ENCODE results near the gene HACD4. TPM values are rescaled to one million over a fixed set of nuclear protein-coding genes. Genes with fewer than 3 reads are reported as not detected.

Gene HACD4
- total and polyA plus RNA-seq, 2 donors (not counting 3 experiments of a cell fraction or from before 2014, with no cell fraction given) = 1.3 to 1.4 TPM

DNA sequence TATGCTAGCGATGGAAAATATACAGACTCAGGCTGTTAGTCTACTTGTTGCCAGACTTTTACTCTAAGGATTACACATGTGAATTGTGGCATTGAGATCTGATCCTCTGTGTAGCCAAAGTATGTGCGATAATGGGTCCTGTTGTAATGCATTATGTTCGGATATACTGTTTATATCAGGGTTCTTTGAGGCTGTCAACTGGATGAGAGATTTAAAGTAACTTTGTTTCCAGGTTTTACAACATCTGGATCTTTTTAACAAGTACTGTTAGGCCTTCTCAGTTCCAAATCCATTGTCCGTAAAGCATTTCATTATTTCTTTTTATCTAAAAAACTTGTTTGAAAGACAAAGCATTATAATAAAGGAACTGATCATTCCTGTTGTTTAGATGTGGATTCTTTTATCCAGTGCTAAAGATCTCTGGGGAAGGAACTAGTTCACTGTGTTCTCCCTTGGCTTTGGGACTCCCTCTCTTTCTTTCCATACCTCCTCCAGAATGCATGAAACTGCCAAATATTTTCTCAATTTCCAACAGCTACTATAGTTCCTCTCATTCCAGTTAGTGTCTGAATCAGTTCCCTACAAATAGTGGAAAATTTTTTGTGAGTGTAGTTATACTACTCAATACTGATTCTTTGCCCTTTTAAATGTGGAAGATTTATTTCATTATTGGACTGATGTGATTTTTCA, 68.8 kb downstream of the HACD4 start:
- no peak overlapping the region for H3K4me2 ChIP-seq (ENCODE audit: insufficient read depth, low read length)
- no peak overlapping the region for H3K4me3 ChIP-seq (replicated peaks in 1 of 3; ENCODE audit: insufficient read depth in 1 of 3, low read depth in 1 of 3, low read length in 3 of 3)
- no peaks in the 10 kb centered on the region for H3K9me1 ChIP-seq (replicated peaks; ENCODE audit: control insufficient read depth, extremely low read depth, insufficient read depth, low read length)
- no peaks in the 10 kb centered on the region for H4K20me1 ChIP-seq (replicated peaks; ENCODE audit: control insufficient read depth, extremely low read depth, insufficient read depth, low read length)
- FAIRE-seq (no peak), DNase-seq (ENCODE audit: low read depth, low spot score) (no peak)
- intact Hi-C loops (cut with micrococcal nuclease) = no loop called here
- no peaks in the 10 kb centered on the region for H3K4me1 ChIP-seq (ENCODE audit: control insufficient read depth, extremely low read depth, insufficient read depth, low read length)
- no TSS peak for BruUV-seq (replicated peaks)
- ChIA-PET CTCF (interaction anchor here (0.6 to 1.3 kb wide), 2 partner anchors 8 to 149 kb away, joined by 4 to 5 read pairs; no protein-coding TSS in a partner anchor), POLR2A (no interaction called here)
- no peak for TF ChIP-seq MYC (IDR thresholded peaks at IDR 0.05; ENCODE audit: low read depth, low read length)
- no peak for TF ChIP-seq EZH2 (IDR thresholded peaks at IDR 0.05; ENCODE audit: borderline replicate concordance, low read depth, low read length, severe bottlenecking)
- no peak for TF ChIP-seq GATA2 (IDR thresholded peaks at IDR 0.05; ENCODE audit: insufficient read depth, insufficient read length, low read depth, low read length)
- TF ChIP-seq JUN (IDR thresholded peaks at IDR 0.05; ENCODE audit: borderline replicate concordance, insufficient read depth, insufficient read length, low read depth) = no peak
- no peak for TF ChIP-seq POLR2AphosphoS5 (IDR thresholded peaks at IDR 0.05; ENCODE audit: insufficient read depth, low read depth, low read length)
- no peak for TF ChIP-seq FOS (IDR thresholded peaks at IDR 0.05; ENCODE audit: borderline replicate concordance, insufficient read depth, low read length)
- TF ChIP-seq, protein P1, sequence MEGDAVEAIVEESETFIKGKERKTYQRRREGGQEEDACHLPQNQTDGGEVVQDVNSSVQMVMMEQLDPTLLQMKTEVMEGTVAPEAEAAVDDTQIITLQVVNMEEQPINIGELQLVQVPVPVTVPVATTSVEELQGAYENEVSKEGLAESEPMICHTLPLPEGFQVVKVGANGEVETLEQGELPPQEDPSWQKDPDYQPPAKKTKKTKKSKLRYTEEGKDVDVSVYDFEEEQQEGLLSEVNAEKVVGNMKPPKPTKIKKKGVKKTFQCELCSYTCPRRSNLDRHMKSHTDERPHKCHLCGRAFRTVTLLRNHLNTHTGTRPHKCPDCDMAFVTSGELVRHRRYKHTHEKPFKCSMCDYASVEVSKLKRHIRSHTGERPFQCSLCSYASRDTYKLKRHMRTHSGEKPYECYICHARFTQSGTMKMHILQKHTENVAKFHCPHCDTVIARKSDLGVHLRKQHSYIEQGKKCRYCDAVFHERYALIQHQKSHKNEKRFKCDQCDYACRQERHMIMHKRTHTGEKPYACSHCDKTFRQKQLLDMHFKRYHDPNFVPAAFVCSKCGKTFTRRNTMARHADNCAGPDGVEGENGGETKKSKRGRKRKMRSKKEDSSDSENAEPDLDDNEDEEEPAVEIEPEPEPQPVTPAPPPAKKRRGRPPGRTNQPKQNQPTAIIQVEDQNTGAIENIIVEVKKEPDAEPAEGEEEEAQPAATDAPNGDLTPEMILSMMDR (IDR thresholded peaks at IDR 0.05; ENCODE audit: extremely low read depth in 1 of 2, insufficient read depth in 1 of 2, low read depth in 1 of 2, low read length in 2 of 2) = no peak
- TF ChIP-seq POLR2A (IDR thresholded peaks at IDR 0.05; ENCODE audit: low read depth, low read length) = no peak
- no peak for TF ChIP-seq MAX (IDR thresholded peaks at IDR 0.05; ENCODE audit: insufficient read depth, insufficient read length)
- dilution Hi-C loops (cut with MboI; ENCODE audit: extremely low pct_ligation_motif_present, low sequenced_read_pairs) = no loop called here
- H3K36me3 ChIP-seq (ENCODE audit: control insufficient read depth in 2 of 2, extremely low read depth in 1 of 2, insufficient read depth in 2 of 2, low read length in 2 of 2) = no peaks in the 10 kb centered on the region
- H3K27me3 ChIP-seq (ENCODE audit: control insufficient read depth in 2 of 2, insufficient read depth in 2 of 2, low read length in 2 of 2) = no peaks in the 10 kb centered on the region
- H3K9ac ChIP-seq (replicated peaks; ENCODE audit: extremely low read depth, insufficient read depth, low read length) = no peak overlapping the region
- H3K9me3 ChIP-seq (replicated peaks; ENCODE audit: control insufficient read depth, insufficient read depth, low read length) = no peaks in the 10 kb centered on the region
- H2AFZ ChIP-seq (ENCODE audit: low read depth, low read length) = no peak overlapping the region
- H3K79me2 ChIP-seq (ENCODE audit: control insufficient read depth, insufficient read depth, low read length) = no peaks in the 10 kb centered on the region
- H3K27ac ChIP-seq (ENCODE audit: insufficient read depth, low read depth, low read length) = no peak overlapping the region
